ENCODE results near the gene FOXL3.
"Not testable (repeated sequence)": the region's sequence is repeated elsewhere in the genome, so short reads cannot be mapped to it uniquely, and the experiment has no call there.

Gene FOXL3

DNA sequence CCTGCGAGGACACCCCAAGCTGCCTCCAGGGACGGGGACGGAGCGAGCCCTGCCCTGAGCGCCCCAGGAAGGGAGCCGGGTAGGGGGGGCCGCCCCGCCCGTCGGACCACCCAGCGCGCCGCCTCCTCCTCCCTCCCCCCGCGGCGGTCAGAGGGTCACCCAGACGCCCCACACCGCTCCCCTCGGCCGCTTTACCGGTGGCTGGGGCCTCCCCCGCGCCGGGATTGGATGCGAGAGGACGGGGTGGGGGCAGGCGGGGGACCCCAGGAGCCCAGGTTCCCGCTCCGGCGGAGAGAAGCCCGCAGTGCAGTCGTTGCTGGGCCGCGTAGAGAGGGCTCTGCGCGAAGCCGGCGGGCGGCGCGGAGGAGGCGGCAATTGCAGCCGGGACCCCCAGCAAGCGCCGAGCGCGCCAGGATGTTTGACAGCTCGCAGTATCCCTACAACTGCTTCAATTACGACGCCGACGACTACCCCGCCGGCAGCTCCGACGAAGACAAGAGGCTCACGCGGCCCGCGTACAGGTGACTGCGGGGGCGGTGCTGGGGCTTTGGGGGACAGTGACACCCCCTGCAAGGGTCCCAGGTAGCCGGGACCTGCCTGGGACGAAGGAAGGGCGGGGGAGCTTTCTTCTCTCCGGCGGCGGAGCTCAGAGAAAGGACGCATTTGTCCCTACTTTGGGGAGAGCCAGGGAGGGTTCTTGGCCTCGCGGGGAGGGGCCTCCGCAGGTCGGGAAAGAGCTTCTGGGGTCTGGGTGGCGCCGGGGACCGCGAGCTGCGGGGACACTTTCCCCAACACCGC lies at the start of gene FOXL3:
Gene FOXL3, plus strand, starts transcription at position 415 of the 798 bp plus-strand sequence. Its CDS starts 0 bp downstream, at position 415.
- H3K27ac ChIP-seq (ENCODE audit: low read depth, low read length): no peak within 1 kb of the TSS
- H3K9me2 ChIP-seq (replicated peaks; ENCODE audit: insufficient read depth, low read length): no peaks in the 10 kb centered on the region
- H3F3A ChIP-seq (ENCODE audit: insufficient read depth): no peaks in the 10 kb centered on the region
- H2AFZ ChIP-seq (ENCODE audit: low read depth, low read length, severe bottlenecking): no peak within 1 kb of the TSS
- no peaks in the 10 kb centered on the region for H4K20me1 ChIP-seq (ENCODE audit: low read depth, low read length)
- no peak within 1 kb of the TSS for H3K9ac ChIP-seq (ENCODE audit: low read length)
- TF ChIP-seq EZH2phosphoT487 (conservative IDR thresholded peaks at IDR 0.05; ENCODE audit: low read length): no peak
- TF ChIP-seq, protein P1, sequence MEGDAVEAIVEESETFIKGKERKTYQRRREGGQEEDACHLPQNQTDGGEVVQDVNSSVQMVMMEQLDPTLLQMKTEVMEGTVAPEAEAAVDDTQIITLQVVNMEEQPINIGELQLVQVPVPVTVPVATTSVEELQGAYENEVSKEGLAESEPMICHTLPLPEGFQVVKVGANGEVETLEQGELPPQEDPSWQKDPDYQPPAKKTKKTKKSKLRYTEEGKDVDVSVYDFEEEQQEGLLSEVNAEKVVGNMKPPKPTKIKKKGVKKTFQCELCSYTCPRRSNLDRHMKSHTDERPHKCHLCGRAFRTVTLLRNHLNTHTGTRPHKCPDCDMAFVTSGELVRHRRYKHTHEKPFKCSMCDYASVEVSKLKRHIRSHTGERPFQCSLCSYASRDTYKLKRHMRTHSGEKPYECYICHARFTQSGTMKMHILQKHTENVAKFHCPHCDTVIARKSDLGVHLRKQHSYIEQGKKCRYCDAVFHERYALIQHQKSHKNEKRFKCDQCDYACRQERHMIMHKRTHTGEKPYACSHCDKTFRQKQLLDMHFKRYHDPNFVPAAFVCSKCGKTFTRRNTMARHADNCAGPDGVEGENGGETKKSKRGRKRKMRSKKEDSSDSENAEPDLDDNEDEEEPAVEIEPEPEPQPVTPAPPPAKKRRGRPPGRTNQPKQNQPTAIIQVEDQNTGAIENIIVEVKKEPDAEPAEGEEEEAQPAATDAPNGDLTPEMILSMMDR (IDR thresholded peaks at IDR 0.05; ENCODE audit: insufficient read depth, low read length, poor library complexity, severe bottlenecking): no peak
- H3K36me3 ChIP-seq (ENCODE audit: low read length): no peaks in the 10 kb centered on the region
- no peak within 1 kb of the TSS for H3K4me3 ChIP-seq (ENCODE audit: insufficient read depth, low read length, poor library complexity, severe bottlenecking)
- H3K9me3 ChIP-seq (ENCODE audit: insufficient read depth, low read length): no peaks in the 10 kb centered on the region
- H3K4me2 ChIP-seq (ENCODE audit: low read depth, low read length, poor library complexity, severe bottlenecking): no peak within 1 kb of the TSS
- no peaks in the 10 kb centered on the region for H3K27me3 ChIP-seq (ENCODE audit: low read length)
- no peaks in the 10 kb centered on the region for H3K79me2 ChIP-seq (ENCODE audit: insufficient read depth, low read length)

GRCh38 chr7:240887-241421 lies 49.0 kb upstream of the FOXL3 start:
- Histone ChIP-seq H4K20me1 (ENCODE audit: low read depth, low read length) (no peaks in the 10 kb centered on the region), H3K27ac (ENCODE audit: low read depth, low read length) (no peak overlapping the region), H3F3A (ENCODE audit: insufficient read depth) (no peaks in the 10 kb centered on the region), H3K79me2 (ENCODE audit: insufficient read depth, low read length) (no peaks in the 10 kb centered on the region), H3K9me2 (replicated peaks; ENCODE audit: insufficient read depth, low read length) (no peaks in the 10 kb centered on the region), H3K27me3 (ENCODE audit: low read length) (no peaks in the 10 kb centered on the region), H3K9ac (ENCODE audit: low read length) (no peak overlapping the region), H3K9me3 (ENCODE audit: insufficient read depth, low read length) (no peaks in the 10 kb centered on the region), H2AFZ (ENCODE audit: low read depth, low read length, severe bottlenecking) (no peak overlapping the region), H3K4me3 (ENCODE audit: insufficient read depth, low read length, poor library complexity, severe bottlenecking) (no peak overlapping the region), H3K4me2 (ENCODE audit: low read depth, low read length, poor library complexity, severe bottlenecking) (no peak overlapping the region), H3K36me3 (ENCODE audit: low read length) (no peaks in the 10 kb centered on the region)
- TF ChIP-seq EZH2phosphoT487 (conservative IDR thresholded peaks at IDR 0.05; ENCODE audit: low read length): no peak
- TF ChIP-seq, protein P1 (IDR thresholded peaks at IDR 0.05; ENCODE audit: insufficient read depth, low read length, poor library complexity, severe bottlenecking): no peak

DNA sequence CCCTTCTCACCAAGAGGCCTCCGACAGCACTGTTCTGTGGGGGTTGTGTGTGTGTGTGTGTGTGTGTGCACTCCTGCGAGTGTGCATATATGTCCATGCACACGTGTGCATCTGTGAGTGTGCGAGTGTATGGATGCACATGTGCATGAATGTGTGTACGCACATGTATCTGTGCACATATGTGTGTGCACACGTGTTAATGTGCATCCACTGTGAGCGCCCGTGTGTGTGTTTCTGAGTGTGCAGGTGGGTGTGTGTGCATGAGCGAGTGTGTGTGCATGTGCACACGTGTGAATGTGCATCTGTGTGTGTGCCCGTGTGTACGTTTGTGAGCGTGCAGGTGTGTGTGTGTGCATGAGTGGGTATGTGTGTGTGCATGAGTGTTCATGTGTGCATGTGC lies 48.5 kb upstream of the FOXL3 start:
- Histone ChIP-seq H3K4me3 (ENCODE audit: insufficient read depth, low read length, poor library complexity, severe bottlenecking) (no peak overlapping the region), H3K9me3 (ENCODE audit: insufficient read depth, low read length) (no peaks in the 10 kb centered on the region), H3K9ac (ENCODE audit: low read length) (no peak overlapping the region), H3K4me2 (ENCODE audit: low read depth, low read length, poor library complexity, severe bottlenecking) (no peak overlapping the region), H3K9me2 (replicated peaks; ENCODE audit: insufficient read depth, low read length) (no peaks in the 10 kb centered on the region), H4K20me1 (ENCODE audit: low read depth, low read length) (no peaks in the 10 kb centered on the region), H3K27me3 (ENCODE audit: low read length) (no peaks in the 10 kb centered on the region), H3K79me2 (ENCODE audit: insufficient read depth, low read length) (no peaks in the 10 kb centered on the region), H3F3A (ENCODE audit: insufficient read depth) (no peaks in the 10 kb centered on the region), H3K36me3 (ENCODE audit: low read length) (no peaks in the 10 kb centered on the region), H2AFZ (ENCODE audit: low read depth, low read length, severe bottlenecking) (no peak overlapping the region), H3K27ac (ENCODE audit: low read depth, low read length) (no peak overlapping the region)
- TF ChIP-seq, protein P1 (IDR thresholded peaks at IDR 0.05; ENCODE audit: insufficient read depth, low read length, poor library complexity, severe bottlenecking): no peak
- TF ChIP-seq EZH2phosphoT487 (conservative IDR thresholded peaks at IDR 0.05; ENCODE audit: low read length): no peak

- not testable (repeated sequence) for H3K9ac ChIP-seq (ENCODE audit: low read length); H2AFZ ChIP-seq (ENCODE audit: low read depth, low read length, severe bottlenecking); H4K20me1 ChIP-seq (ENCODE audit: low read depth, low read length); H3K9me2 ChIP-seq (replicated peaks; ENCODE audit: insufficient read depth, low read length); H3K36me3 ChIP-seq (ENCODE audit: low read length); H3F3A ChIP-seq (ENCODE audit: insufficient read depth); H3K4me2 ChIP-seq (ENCODE audit: low read depth, low read length, poor library complexity, severe bottlenecking); H3K9me3 ChIP-seq (ENCODE audit: insufficient read depth, low read length); H3K79me2 ChIP-seq (ENCODE audit: insufficient read depth, low read length); H3K27me3 ChIP-seq (ENCODE audit: low read length); H3K4me3 ChIP-seq (ENCODE audit: insufficient read depth, low read length, poor library complexity, severe bottlenecking); H3K27ac ChIP-seq (ENCODE audit: low read depth, low read length)
These were observed 47.0 kb upstream of the FOXL3 start for GRCh38 chr7:242826-243579.

GRCh38 chr7:243580-243978 lies 46.4 kb upstream of the FOXL3 start:
- H3K27ac ChIP-seq (ENCODE audit: low read depth, low read length); H3F3A ChIP-seq (ENCODE audit: insufficient read depth): not testable (repeated sequence)

More at GRCh38 chr7:243580-243978, 46.4 kb upstream of the FOXL3 start:
- H4K20me1 ChIP-seq (ENCODE audit: low read depth, low read length); H3K4me3 ChIP-seq (ENCODE audit: insufficient read depth, low read length, poor library complexity, severe bottlenecking); H2AFZ ChIP-seq (ENCODE audit: low read depth, low read length, severe bottlenecking); H3K9ac ChIP-seq (ENCODE audit: low read length); H3K9me3 ChIP-seq (ENCODE audit: insufficient read depth, low read length); H3K79me2 ChIP-seq (ENCODE audit: insufficient read depth, low read length); H3K27me3 ChIP-seq (ENCODE audit: low read length); H3K9me2 ChIP-seq (replicated peaks; ENCODE audit: insufficient read depth, low read length); H3K4me2 ChIP-seq (ENCODE audit: low read depth, low read length, poor library complexity, severe bottlenecking); H3K36me3 ChIP-seq (ENCODE audit: low read length): not testable (repeated sequence)

Measured in SU-DHL-6 (cell line).